Kidney epithelial cell (primary cell): ENCODE results near the gene LRP11. TPM values are rescaled to one million over a fixed set of nuclear protein-coding genes. Genes with fewer than 3 reads are reported as not detected.

Experiments used
- DNase-seq: peaks from one replicate; pipeline ENCODE4 v3.0.0-alpha.2; 2010; ENCODE audit warnings: low read depth
- H3K27me3 ChIP-seq: 2 replicates; pipeline ENCODE4 v1.6.0; 2011; ENCODE audit warnings: low read length; ENCODE audit not compliant: control insufficient read depth, insufficient read depth
- H3K36me3 ChIP-seq: 2 replicates; pipeline ENCODE4 v1.5.1; 2011; ENCODE audit warnings: low read length; ENCODE audit not compliant: control insufficient read depth, insufficient read depth
- H3K4me3 ChIP-seq: 2 replicates; pipeline ENCODE4 v1.5.1; 2011; ENCODE audit warnings: low read depth, mild to moderate bottlenecking, control low read depth, low read length
- total RNA-seq: library from RNA; depleted of rRNA; stranded (reverse); fragments of >200 nt; gene quantifications from 2 replicates; pipeline ENCODE4 v1.2.3, GENCODE V29; 2015
- TF ChIP-seq, protein P1 (sequence below): IDR thresholded peaks from 2 replicates; pipeline ENCODE4 v1.5.1; 2011; ENCODE audit warnings: mild to moderate bottlenecking, moderate library complexity, low read length, control low read depth, inconsistent platforms; ENCODE audit not compliant: insufficient read depth, poor library complexity, severe bottlenecking

Gene LRP11
- total RNA-seq, 1 donor from 2014 or later: 37.9 TPM

DNA sequence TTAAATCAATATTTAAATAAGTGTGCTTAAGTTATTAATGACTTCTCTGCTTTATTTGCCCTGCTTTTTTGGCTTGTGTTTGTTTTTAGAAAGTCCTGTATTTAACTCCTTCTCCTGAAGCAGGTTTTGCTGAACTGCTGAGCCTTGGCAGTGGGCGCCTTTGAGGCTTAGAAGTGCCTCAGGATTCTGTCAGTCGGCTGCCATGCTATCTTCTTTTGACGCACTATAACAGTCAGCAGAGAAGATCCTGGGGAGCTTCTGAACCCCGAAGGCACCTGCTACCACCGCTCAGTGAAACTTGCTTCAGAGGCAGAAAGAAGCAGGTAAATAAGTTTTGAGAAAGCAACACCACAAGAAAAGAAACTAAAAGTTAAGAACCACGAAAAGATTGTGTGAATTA lies 92.2 kb downstream of the LRP11 start:
- DNase-seq: no peak
- H3K36me3 ChIP-seq: no peaks in the 10 kb centered on the region
- no peaks in the 10 kb centered on the region for H3K27me3 ChIP-seq
- TF ChIP-seq, protein P1, sequence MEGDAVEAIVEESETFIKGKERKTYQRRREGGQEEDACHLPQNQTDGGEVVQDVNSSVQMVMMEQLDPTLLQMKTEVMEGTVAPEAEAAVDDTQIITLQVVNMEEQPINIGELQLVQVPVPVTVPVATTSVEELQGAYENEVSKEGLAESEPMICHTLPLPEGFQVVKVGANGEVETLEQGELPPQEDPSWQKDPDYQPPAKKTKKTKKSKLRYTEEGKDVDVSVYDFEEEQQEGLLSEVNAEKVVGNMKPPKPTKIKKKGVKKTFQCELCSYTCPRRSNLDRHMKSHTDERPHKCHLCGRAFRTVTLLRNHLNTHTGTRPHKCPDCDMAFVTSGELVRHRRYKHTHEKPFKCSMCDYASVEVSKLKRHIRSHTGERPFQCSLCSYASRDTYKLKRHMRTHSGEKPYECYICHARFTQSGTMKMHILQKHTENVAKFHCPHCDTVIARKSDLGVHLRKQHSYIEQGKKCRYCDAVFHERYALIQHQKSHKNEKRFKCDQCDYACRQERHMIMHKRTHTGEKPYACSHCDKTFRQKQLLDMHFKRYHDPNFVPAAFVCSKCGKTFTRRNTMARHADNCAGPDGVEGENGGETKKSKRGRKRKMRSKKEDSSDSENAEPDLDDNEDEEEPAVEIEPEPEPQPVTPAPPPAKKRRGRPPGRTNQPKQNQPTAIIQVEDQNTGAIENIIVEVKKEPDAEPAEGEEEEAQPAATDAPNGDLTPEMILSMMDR: no peak
- H3K4me3 ChIP-seq: no peak overlapping the region

GRCh38 chr6:149771185-149771584 lies 93.0 kb downstream of the LRP11 start:
- TF ChIP-seq, protein P1: no peak
- no peaks in the 10 kb centered on the region for H3K27me3 ChIP-seq
- no peak for DNase-seq
- H3K36me3 ChIP-seq: no peaks in the 10 kb centered on the region
- no peak overlapping the region for H3K4me3 ChIP-seq

GRCh38 chr6:149769676-149770075 lies 94.5 kb downstream of the LRP11 start:
- H3K27me3 ChIP-seq: no peaks in the 10 kb centered on the region
- no peak overlapping the region for H3K4me3 ChIP-seq
- TF ChIP-seq, protein P1: no peak
- no peaks in the 10 kb centered on the region for H3K36me3 ChIP-seq
- no peak for DNase-seq

Other genes with a start within 250 kb of the LRP11 start
- gene KATNA1, start 215.6 kb downstream of the LRP11 start, total RNA-seq: 16.7 and 17.9 TPM in 2 replicates
- 20.5 and 23.2 TPM in 2 replicates for gene LATS1, start 146.3 kb downstream of the LRP11 start, total RNA-seq
- gene NUP43, start 117.8 kb downstream of the LRP11 start, total RNA-seq: 26.5 and 26.9 TPM in 2 replicates
- 110 and 112 TPM in 2 replicates for gene PCMT1, start 114.6 kb downstream of the LRP11 start, total RNA-seq
- not detected in 2 replicates for gene RAET1E, start 33.8 kb upstream of the LRP11 start, total RNA-seq
- not detected in 2 replicates for gene RAET1G, start 58.8 kb upstream of the LRP11 start, total RNA-seq
- 3.5 and 6.1 TPM in 2 replicates for gene ULBP2, start 77.7 kb upstream of the LRP11 start, total RNA-seq
- gene ULBP1, start 99.6 kb upstream of the LRP11 start, total RNA-seq: 6.0 and 7.5 TPM in 2 replicates
- gene RAET1L, start 161.2 kb upstream of the LRP11 start, total RNA-seq: 1.5 and 1.8 TPM in 2 replicates
- gene ULBP3, start 204.8 kb upstream of the LRP11 start, total RNA-seq: 8.0 and 14.8 TPM in 2 replicates